ENCODE data around the gene SPG21. TPM values are rescaled to one million over a fixed set of nuclear protein-coding genes. Genes with fewer than 3 reads are reported as not detected.

Gene SPG21
- total and polyA plus RNA-seq, 2 of the 13 experiments (the other 11 are each of a cell fraction or from before 2014, with no cell fraction given) = 36.7 to 42.4 TPM

DNA sequence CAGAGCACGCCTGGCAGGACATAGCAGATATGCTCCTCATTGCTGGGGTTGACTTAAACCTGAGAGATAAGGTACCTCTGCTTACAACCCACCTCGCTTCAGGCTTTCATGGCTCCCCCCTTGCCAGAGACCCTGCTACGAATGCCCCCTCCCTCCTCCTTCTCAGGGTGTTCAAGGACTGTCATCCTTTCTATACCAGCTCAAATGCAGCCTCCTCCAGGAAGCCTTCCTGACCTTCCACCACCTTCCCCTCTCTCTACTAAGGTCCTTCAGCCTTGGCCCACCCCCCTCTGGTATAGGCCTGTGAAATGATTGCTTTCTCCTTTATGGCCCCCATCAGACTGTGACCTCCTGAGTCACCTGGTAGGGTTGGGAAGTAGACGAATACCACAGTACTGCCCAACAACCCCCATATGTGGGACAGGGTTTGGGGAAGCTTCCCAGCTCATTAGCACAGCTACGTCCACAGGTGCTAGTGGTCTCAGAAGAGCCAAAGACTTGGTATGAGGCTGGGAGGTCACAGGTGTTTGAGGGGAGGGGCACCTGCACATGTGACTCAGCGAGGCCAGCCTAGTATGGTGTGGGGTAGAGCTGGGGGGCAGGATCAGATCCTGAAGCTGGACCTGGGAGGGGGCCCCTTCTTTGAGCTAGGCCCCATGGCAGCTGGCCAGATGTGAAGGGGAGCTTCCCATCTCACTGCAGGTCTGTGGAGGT lies 46.0 kb downstream of the SPG21 start (continued):
- no peak for TF ChIP-seq ZBTB37 (CRISPR knock-in tag; IDR thresholded peaks at IDR 0.05)
- no peak for TF ChIP-seq EZH2 (conservative IDR thresholded peaks at IDR 0.05; ENCODE audit: low read depth, low read length)
- no peak for TF ChIP-seq PITX1 (CRISPR knock-in tag; IDR thresholded peaks at IDR 0.05)
- TF ChIP-seq ZNF75D (CRISPR knock-in tag; IDR thresholded peaks at IDR 0.05; ENCODE audit: borderline replicate concordance) = no peak
- TF ChIP-seq GABPA (IDR thresholded peaks at IDR 0.05; ENCODE audit: low read depth, low read length) = no peak
- no peak for TF ChIP-seq GABPA (CRISPR knock-in tag; IDR thresholded peaks at IDR 0.05; ENCODE audit: low read depth)
- TF ChIP-seq ATAD3A (CRISPR knock-in tag; IDR thresholded peaks at IDR 0.05) = no peak
- TF ChIP-seq, protein P1, sequence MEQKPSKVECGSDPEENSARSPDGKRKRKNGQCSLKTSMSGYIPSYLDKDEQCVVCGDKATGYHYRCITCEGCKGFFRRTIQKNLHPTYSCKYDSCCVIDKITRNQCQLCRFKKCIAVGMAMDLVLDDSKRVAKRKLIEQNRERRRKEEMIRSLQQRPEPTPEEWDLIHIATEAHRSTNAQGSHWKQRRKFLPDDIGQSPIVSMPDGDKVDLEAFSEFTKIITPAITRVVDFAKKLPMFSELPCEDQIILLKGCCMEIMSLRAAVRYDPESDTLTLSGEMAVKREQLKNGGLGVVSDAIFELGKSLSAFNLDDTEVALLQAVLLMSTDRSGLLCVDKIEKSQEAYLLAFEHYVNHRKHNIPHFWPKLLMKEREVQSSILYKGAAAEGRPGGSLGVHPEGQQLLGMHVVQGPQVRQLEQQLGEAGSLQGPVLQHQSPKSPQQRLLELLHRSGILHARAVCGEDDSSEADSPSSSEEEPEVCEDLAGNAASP (CRISPR knock-in tag; IDR thresholded peaks at IDR 0.05; ENCODE audit: borderline replicate concordance) = no peak
- TF ChIP-seq TOPORS (CRISPR knock-in tag; IDR thresholded peaks at IDR 0.05) = no peak
- TF ChIP-seq SMC3 (IDR thresholded peaks at IDR 0.05; ENCODE audit: low read length) = no peak
- TF ChIP-seq RAD21 (CRISPR knock-in tag; IDR thresholded peaks at IDR 0.05) = no peak

DNA sequence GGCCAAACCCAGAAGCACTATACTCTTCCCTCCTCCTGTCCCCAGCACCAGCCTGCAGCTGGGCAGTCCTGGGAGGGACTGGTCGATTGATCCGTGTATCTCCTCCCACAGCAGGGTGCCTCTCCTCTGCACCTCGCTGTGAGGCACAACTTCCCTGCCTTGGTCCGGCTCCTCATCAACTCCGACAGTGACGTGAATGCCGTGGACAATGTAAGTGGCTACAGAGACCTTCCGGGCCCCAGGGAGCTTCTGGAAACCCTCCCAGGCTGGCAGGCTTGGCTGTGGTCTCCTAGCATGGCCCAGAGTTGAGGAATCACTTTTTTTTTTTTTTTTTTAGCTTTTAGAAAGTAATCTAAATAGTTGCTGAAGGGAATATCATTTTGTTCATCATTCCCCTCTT lies 47.4 kb downstream of the SPG21 start:
- FAIRE-seq (no peak), DNase-seq (ENCODE audit: low spot score) (no peak), ATAC-seq (no peak)
- Histone ChIP-seq H3K79me2 (ENCODE audit: insufficient read depth, low read length) (no peaks in the 10 kb centered on the region), H3K4me2 (ENCODE audit: low read depth, low read length) (no peak overlapping the region), H4K20me1 (ENCODE audit: insufficient read depth, low read length) (no peaks in the 10 kb centered on the region), H3K9ac (ENCODE audit: insufficient read depth, low read depth, low read length) (no peak overlapping the region), H3K27ac (ENCODE audit: extremely low read length, insufficient read depth, low read length) (no peak overlapping the region), H3K4me1 (ENCODE audit: insufficient read depth, low read length) (peaks cover 12% of the 10 kb centered on the region), H3K27me3 (ENCODE audit: control insufficient read depth in 1 of 2, insufficient read depth in 2 of 2, low read length in 2 of 2) (no peaks in the 10 kb centered on the region), H2AFZ (ENCODE audit: low read length) (no peak overlapping the region), H3K36me3 (replicated peaks in 1 of 2; ENCODE audit: control insufficient read depth in 1 of 2, insufficient read depth in 2 of 2, low read length in 2 of 2) (no peaks in the 10 kb centered on the region), H3K9me3 (ENCODE audit: low read length) (no peaks in the 10 kb centered on the region), H3K4me3 (replicated peaks in 1 of 3; ENCODE audit: insufficient read depth in 1 of 3, low read depth in 2 of 3, low read length in 3 of 3) (no peak overlapping the region)
- ChIA-PET CTCF (ENCODE audit: low intra/inter-chr PET ratio, low total read pairs) (no interaction called here), POLR2A (no interaction called here)
- in situ Hi-C loops (cut with HindIII; ENCODE audit: extremely low pct_ligation_motif_present, low pct_unique_long_range_greater_than_20kb) (no loop called here), intact Hi-C loops (cut with micrococcal nuclease; ENCODE audit: unreplicated experiment) (no loop called here)
- no TSS peak for BruUV-seq (replicated peaks)
- 60% methylated on average over 1 of the region's 8 CpGs for WGBS (ENCODE audit: low lambda C conversion rate)
- TF ChIP-seq NONO (IDR thresholded peaks at IDR 0.05) (no peak), NONO (CRISPR knock-in tag; conservative IDR thresholded peaks at IDR 0.05) (no peak), TSC22D2 (CRISPR knock-in tag; IDR thresholded peaks at IDR 0.05; ENCODE audit: borderline replicate concordance) (no peak), KLF11 (CRISPR knock-in tag; IDR thresholded peaks at IDR 0.05) (no peak), MAFK (conservative IDR thresholded peaks at IDR 0.05 in 1 of 2, IDR thresholded peaks at IDR 0.05 in 1 of 2; ENCODE audit: low read length in 2 of 2) (no peak), ZBTB33 (CRISPR knock-in tag; IDR thresholded peaks at IDR 0.05) (no peak), ZNF569 (CRISPR knock-in tag; IDR thresholded peaks at IDR 0.05; ENCODE audit: borderline replicate concordance) (no peak), RORA (CRISPR knock-in tag; IDR thresholded peaks at IDR 0.05) (no peak), PHF5A (CRISPR knock-in tag; IDR thresholded peaks at IDR 0.05; ENCODE audit: low read depth, unreplicated experiment) (no peak), ZNF766 (CRISPR knock-in tag; IDR thresholded peaks at IDR 0.05; ENCODE audit: borderline replicate concordance) (no peak), SAP130 (CRISPR knock-in tag; IDR thresholded peaks at IDR 0.05; ENCODE audit: low read depth) (no peak)
